A549 treated with GW870086 at 1 μM for 4 hours (cell line): Measurements from ENCODE around the gene PHTF2. TPM values are rescaled to one million over a fixed set of nuclear protein-coding genes. Genes with fewer than 3 reads are reported as not detected.

Source experiments
- total RNA-seq: library from RNA; stranded (reverse); fragments of 200-300 nt; extraction: Qiagen RNA extraction; gene quantifications from 5 replicates; pipeline ENCODE4 v1.2.3, GENCODE V29; 2022; ENCODE audit warnings: low read depth

Gene PHTF2
- total RNA-seq, result 13.2 to 17.8 TPM (median 17.2 TPM) in 5 replicates

DNA sequence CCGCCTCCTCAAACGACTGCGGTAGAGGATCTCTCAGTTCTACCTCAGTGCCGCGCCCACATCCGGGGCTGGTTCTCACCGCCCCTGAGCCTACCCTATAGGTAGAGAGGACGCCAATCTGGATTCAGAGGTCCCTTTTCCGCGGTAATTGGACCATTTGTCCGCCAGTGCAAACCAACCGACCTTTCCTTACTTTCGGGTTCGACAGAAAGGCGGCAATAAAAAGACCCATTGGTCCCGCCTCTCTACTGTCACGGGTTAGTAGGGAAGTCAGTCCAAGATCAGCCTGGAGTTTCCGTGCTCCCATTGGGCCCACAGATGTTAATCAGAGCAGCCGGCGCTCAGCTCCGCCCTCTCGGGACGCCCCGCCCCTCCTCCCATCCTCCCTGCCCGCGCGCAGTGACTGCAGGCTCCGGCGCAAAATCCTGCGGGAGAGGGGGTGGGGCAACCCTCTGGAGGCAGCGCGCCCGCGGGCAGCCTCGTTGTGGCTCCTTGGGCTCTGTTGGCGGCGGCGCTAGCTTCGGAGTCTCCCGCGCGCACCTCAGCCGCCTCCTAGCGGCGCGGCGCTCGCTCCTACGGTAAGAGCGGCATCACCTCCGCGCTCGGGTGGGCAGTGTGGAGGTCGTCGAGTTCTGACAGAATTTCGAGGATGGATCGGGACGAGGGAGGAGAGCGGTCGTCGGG is at the start of gene PHTF2, which contains the start of gene TMEM60:
Gene PHTF2, plus strand, starts transcription at position 380 of the 684 bp plus-strand sequence.
Gene TMEM60, minus strand, starts transcription at position 41 of the 684 bp plus-strand sequence. CDS start 4,061 bp downstream, outside the sequence.

Other genes starting within 250 kb of the PHTF2 start
- 7.0 to 10.4 TPM (median 8.4 TPM) in 5 replicates for gene RSBN1L, start 102.3 kb upstream of the PHTF2 start, total RNA-seq
- gene TMEM60, start 339 bp upstream of the PHTF2 start, total RNA-seq, result 21.3 to 28.9 TPM (median 26.2 TPM) in 5 replicates